SK-N-SH (cell line): ENCODE measurements around the gene FGF4.

Experiments
- EP300 ChIP-seq, 2 experiments: IDR thresholded peaks; 2 replicates each; pipeline versions ENCODE4 v1.4.0 to v1.6.1; 2012; ENCODE audit warnings: borderline replicate concordance in 1 of 2, low read depth in 1 of 2, low read length in 1 of 2
- EZH2phosphoT487 ChIP-seq: fragments of 200-600 bp; sonication (generic); IDR thresholded peaks from 2 replicates; pipeline ENCODE4 v1.6.1; 2017; ENCODE audit warnings: low read depth, mixed run types, mild to moderate bottlenecking, antibody characterized with exemption, moderate library complexity, borderline replicate concordance
- FOSL2 ChIP-seq: IDR thresholded peaks from 2 replicates; pipeline ENCODE4 v1.4.0; 2012; ENCODE audit warnings: low read depth, mild to moderate bottlenecking, moderate library complexity, borderline replicate concordance
- POLR2AphosphoS5 ChIP-seq: IDR thresholded peaks from 2 replicates; pipeline ENCODE4 v1.6.1; 2012; ENCODE audit warnings: low read depth, low read length
- RAD21 ChIP-seq: IDR thresholded peaks from 2 replicates; pipeline ENCODE4 v1.6.1; 2012; ENCODE audit warnings: mild to moderate bottlenecking, low read length
- RFX5 ChIP-seq: IDR thresholded peaks from 2 replicates; pipeline ENCODE4 v1.6.1; 2012; ENCODE audit warnings: mild to moderate bottlenecking, improper control_type of control experiment, low read length
- TEAD4 ChIP-seq: IDR thresholded peaks from 2 replicates; pipeline ENCODE4 v1.4.0; 2012; ENCODE audit warnings: mild to moderate bottlenecking, borderline replicate concordance; ENCODE audit not compliant: insufficient read depth
- YY1 ChIP-seq: IDR thresholded peaks from 2 replicates; pipeline ENCODE4 v1.4.0; 2012; ENCODE audit warnings: low read depth, mild to moderate bottlenecking
- TF ChIP-seq, protein P1 (sequence below): fragments of 200-600 bp; sonication (generic); IDR thresholded peaks from 2 replicates; pipeline ENCODE4 v1.6.1; 2017; ENCODE audit warnings: antibody characterized with exemption, mild to moderate bottlenecking, moderate library complexity
- TF ChIP-seq, protein P2 (sequence below): IDR thresholded peaks from 2 replicates; pipeline ENCODE4 v1.4.0; 2012; ENCODE audit warnings: low read depth
- TF ChIP-seq, protein P3 (sequence below): IDR thresholded peaks from 2 replicates; pipeline ENCODE4 v1.4.0; 2012; ENCODE audit warnings: low read depth, borderline replicate concordance
- TF ChIP-seq, protein P4 (sequence below): IDR thresholded peaks from 2 replicates; pipeline ENCODE4 v1.4.0; 2012; ENCODE audit warnings: low read depth, borderline replicate concordance

DNA sequence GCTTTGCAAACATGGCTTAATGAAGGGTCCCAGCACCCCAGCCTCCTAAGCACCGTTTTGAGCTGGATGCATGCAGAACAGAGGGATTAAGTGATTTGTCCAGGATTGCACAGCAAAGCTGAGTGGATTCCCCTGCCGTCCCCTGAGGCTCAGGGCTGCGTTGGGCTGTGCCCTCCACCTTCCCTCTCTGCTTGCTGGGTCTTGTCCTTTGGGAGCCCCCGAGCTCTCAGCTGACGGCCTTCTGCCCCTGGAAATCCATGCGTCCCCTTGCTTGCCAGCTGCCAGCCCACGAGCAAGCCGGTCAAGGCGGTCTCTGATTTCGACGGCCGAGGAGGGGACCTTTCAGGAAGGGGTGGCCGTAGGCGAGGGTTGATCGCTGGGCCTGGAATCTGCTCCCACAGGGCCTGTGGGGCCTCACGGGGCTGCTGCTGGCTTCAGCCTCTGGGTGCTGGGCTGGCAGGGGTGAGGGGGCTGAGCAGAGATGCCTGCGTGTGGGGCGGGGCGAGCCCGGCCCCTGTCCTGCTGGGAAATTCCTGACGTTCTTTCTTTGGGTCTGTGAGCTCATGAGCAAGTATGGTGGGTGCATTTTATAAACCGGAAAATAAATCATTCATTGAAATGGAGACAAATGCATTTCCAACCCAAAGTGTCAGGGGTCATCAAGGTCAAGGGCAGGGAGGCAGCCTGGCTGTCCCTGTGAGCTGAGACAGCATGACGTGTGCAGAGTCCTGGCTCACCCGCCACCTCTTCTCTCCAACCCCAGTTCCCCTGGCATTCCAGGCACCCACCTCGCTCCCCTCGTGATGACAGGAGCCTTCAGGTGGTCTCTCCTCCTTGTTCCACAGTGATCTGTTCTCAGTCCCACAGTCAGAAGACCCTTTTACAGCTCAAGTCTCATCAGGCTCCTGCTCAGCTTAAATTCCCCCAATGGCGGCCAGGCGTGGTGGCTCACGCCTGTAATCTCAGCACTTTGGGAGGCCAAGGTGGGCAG, 28.1 kb downstream of the FGF4 start:
- TF ChIP-seq, protein P1, sequence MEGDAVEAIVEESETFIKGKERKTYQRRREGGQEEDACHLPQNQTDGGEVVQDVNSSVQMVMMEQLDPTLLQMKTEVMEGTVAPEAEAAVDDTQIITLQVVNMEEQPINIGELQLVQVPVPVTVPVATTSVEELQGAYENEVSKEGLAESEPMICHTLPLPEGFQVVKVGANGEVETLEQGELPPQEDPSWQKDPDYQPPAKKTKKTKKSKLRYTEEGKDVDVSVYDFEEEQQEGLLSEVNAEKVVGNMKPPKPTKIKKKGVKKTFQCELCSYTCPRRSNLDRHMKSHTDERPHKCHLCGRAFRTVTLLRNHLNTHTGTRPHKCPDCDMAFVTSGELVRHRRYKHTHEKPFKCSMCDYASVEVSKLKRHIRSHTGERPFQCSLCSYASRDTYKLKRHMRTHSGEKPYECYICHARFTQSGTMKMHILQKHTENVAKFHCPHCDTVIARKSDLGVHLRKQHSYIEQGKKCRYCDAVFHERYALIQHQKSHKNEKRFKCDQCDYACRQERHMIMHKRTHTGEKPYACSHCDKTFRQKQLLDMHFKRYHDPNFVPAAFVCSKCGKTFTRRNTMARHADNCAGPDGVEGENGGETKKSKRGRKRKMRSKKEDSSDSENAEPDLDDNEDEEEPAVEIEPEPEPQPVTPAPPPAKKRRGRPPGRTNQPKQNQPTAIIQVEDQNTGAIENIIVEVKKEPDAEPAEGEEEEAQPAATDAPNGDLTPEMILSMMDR = no peak
- TF ChIP-seq YY1 = no peak
- TF ChIP-seq POLR2AphosphoS5 = no peak
- no peak for TF ChIP-seq TEAD4
- TF ChIP-seq, protein P2, sequence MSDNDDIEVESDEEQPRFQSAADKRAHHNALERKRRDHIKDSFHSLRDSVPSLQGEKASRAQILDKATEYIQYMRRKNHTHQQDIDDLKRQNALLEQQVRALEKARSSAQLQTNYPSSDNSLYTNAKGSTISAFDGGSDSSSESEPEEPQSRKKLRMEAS = no peak
- no peak for TF ChIP-seq RAD21
- TF ChIP-seq RFX5 = no peak
- TF ChIP-seq, protein P3, sequence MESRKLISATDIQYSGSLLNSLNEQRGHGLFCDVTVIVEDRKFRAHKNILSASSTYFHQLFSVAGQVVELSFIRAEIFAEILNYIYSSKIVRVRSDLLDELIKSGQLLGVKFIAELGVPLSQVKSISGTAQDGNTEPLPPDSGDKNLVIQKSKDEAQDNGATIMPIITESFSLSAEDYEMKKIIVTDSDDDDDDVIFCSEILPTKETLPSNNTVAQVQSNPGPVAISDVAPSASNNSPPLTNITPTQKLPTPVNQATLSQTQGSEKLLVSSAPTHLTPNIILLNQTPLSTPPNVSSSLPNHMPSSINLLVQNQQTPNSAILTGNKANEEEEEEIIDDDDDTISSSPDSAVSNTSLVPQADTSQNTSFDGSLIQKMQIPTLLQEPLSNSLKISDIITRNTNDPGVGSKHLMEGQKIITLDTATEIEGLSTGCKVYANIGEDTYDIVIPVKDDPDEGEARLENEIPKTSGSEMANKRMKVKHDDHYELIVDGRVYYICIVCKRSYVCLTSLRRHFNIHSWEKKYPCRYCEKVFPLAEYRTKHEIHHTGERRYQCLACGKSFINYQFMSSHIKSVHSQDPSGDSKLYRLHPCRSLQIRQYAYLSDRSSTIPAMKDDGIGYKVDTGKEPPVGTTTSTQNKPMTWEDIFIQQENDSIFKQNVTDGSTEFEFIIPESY = no peak
- no peak for TF ChIP-seq EP300 (IDR thresholded peaks at IDR 0.05; ENCODE audit: borderline replicate concordance in 1 of 2, low read depth in 1 of 2, low read length in 1 of 2)
- TF ChIP-seq, protein P4, sequence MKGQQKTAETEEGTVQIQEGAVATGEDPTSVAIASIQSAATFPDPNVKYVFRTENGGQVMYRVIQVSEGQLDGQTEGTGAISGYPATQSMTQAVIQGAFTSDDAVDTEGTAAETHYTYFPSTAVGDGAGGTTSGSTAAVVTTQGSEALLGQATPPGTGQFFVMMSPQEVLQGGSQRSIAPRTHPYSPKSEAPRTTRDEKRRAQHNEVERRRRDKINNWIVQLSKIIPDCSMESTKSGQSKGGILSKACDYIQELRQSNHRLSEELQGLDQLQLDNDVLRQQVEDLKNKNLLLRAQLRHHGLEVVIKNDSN = no peak
- no peak for TF ChIP-seq EZH2phosphoT487
- TF ChIP-seq FOSL2 = no peak
